GM12872 (cell line): ENCODE measurements around the gene RASSF7.

Source experiments
- TF ChIP-seq, protein P1 (sequence below): IDR thresholded peaks from 3 replicates; pipeline ENCODE4 v1.5.1; 2011; ENCODE audit warnings: low read depth, mild to moderate bottlenecking, low read length, moderate library complexity; ENCODE audit not compliant: insufficient read depth

The RASSF7 gene

DNA sequence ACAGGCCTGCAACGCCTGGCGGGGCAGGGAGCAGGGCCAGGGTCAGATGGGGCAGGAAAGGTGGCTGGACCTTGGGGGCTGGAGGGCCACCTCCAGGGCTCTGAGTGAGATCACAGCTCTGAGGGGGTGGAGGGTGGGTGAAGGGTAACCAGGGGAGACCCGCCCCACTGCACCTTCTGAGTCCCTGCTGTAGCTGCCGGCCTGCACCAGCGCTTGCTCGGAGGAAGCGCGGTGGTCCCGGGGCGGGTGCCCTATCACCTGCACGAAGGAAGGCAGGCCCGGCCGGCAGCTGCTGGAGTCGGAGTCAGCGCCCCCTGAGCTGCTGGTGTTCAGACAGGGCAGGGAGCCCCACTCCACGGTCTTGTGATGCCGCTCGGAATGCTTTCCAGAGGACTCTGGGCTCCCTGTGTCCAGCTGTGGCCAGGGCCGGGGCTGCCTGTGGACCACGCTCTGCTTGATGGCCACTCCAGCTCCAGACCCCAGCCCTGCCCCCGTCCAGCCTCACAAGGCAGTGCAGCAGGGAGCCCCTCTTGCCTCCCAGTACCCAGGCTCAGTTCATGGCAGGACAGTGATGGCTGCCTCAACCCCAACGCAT is 4.0 kb upstream of the RASSF7 start:
- TF ChIP-seq, protein P1, sequence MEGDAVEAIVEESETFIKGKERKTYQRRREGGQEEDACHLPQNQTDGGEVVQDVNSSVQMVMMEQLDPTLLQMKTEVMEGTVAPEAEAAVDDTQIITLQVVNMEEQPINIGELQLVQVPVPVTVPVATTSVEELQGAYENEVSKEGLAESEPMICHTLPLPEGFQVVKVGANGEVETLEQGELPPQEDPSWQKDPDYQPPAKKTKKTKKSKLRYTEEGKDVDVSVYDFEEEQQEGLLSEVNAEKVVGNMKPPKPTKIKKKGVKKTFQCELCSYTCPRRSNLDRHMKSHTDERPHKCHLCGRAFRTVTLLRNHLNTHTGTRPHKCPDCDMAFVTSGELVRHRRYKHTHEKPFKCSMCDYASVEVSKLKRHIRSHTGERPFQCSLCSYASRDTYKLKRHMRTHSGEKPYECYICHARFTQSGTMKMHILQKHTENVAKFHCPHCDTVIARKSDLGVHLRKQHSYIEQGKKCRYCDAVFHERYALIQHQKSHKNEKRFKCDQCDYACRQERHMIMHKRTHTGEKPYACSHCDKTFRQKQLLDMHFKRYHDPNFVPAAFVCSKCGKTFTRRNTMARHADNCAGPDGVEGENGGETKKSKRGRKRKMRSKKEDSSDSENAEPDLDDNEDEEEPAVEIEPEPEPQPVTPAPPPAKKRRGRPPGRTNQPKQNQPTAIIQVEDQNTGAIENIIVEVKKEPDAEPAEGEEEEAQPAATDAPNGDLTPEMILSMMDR, result no peak

DNA sequence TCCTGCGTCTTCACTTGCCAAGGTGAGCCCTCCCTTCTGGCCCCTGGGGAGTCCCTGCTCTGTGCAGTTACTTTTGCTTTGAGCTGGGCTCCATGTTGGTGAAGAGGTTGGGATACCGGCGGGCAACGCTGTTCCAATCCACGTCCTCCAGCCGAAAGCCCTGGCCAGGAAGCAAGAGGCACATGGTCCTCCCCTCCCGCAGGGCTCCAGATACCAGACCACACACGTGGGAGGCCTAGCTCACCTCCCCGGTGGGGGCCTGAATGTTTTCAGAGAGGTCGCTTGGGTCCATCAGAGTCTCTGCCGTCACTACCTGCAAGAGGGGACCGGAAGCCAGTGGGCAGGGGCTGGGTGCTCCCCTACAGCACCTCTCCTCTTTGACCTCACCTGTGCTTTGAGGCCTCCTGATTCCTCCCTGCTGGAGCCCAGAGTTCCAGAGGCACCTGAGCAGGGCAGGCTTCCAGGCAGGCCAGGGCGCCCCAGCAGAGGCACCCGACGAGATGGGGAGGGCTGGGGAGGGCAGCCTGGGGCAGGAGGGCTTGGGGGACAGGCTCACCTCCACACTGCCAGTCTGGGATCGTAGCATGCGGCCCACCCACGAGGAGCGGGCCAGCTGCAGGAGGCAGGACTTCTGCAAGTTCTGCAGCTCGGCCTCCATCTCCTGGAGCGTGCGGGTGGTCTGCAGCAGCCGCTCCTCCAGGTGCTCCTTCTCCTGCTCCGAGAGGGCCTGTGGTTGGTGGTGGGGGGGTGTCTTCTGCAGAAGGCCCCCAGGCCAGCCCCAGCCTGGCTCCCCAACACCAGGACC is 3.2 kb upstream of the RASSF7 start:
- TF ChIP-seq, protein P1, result no peak

DNA sequence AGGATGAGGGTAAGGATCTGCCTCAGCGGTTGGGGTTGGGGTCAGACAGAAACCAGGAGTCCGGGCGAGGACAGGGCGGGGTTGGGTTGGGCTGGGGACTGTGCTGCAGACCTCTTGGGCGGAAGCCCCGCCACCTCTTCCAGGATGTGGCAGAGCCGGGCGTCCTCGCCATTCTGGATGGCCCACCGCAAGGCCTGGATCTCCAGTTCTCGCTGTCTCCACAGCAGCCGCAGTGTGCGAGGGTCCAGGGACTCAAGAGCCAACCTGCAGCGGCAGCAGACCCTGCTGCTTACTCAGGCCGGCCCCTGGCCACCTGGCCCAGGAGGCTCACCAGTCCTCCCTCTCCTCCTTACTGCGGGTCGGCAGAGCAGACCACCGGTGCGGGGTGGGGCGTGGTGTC is 2.3 kb upstream of the RASSF7 start:
- TF ChIP-seq, protein P1, result no peak

DNA sequence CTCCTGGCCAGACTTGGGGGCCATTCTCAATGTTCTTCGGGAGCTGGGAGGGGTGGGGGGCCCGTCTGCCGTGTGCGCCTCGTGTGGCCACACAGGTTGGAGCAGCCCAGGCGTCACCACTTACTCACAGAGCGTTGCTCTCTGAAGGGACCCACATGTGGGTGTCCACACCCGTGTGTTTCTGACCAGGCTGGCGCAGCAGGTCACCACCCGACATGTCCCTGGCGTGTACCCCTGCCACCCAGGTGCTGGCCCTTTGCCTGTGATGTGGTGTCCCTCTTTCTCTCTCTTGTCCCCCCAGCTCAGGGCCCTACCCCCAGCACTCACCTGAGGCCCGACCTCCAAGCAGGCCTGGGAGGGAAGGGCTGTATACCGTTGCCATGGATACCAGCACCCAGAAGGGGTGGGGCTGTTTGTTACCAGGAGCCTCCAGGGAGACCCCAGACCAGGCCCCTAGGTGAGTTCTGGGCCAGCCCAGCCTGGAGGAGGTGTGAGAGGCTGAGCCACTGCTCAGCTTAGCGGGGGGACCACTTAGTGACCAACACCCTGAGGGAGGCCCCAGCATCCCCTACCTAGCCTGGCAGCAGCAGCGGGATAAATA is 1.6 kb upstream of the RASSF7 start:
- TF ChIP-seq, protein P1, result peak; percentile 13; the same call in 1 of the 3 replicates

DNA sequence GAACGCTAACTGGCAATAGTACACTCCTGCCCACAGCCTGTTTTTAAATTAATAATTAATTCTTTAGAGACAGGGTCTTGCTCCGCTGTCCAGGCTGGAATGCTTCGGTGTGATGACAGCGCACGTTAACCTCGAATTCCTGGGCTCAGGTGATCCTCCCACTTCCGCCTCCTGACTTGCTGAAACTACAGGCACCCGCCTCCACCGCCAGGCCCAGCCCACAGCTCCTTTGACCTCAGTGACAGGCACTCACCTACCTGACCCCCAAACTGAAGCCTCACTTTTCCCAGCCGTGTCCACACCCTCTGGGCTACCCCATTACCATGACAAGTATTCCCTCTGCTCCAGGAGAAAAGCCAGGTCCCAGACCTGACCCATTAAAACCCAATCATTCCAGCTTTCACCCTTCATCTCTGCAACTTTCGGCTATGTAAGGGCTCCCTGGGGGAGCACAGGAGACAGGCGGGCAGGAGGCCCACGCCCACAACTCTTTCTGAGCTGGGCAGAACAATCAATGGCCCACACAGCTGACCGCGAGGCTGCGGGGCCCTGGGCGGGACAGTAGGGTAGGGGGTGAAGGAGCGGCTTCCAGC is 962 bp upstream of the RASSF7 start:
- TF ChIP-seq, protein P1, result no peak

DNA sequence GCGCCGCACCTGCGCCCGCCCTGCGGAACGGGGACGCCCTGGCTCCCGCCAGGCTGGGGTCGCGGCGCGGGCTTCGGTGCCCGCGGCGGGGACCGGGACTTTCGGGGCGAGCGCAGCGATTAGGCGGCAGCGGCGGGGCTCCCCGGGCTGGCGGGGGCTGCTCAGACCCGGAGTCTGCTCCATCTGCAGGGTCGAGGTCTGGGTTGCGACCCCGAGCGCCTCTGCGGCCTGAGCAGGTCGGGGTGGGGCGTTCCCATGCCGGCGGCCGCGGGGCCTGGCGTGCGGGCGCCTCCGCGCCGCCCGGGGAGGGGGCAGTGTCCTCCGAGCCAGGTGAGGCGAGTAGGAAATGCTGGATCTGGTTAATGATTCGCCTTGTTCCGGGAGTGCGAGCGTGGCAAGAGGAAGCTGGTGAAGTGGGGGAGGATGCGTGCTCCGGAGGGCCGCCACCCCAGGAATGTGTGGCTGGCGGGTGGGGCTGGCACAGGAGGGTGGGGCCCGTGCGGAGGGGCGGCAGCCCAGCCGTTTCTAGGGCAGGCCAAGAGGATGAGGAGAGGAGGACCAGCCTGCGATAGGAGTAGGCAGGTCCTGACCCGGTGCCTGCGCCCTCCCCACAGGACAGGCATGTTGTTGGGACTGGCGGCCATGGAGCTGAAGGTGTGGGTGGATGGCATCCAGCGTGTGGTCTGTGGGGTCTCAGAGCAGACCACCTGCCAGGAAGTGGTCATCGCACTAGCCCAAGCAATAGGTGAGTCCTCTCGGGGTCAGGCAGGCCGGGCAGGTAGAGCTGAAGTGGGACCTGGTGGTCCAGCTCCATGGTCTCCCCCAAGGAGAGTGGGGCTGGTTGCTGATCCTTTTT is 606 bp downstream of the RASSF7 start:
- TF ChIP-seq, protein P1, result no peak
